Eye (tissue), 1 donor: ENCODE results near the gene RBMS2.
A peak's percentile ranks its signal among the peaks of the same experiment; 100 is the strongest.

Experiments used
- DNase-seq: peaks from one replicate; pipeline ENCODE4 v3.0.0-alpha.2; 2015

Gene RBMS2

DNA sequence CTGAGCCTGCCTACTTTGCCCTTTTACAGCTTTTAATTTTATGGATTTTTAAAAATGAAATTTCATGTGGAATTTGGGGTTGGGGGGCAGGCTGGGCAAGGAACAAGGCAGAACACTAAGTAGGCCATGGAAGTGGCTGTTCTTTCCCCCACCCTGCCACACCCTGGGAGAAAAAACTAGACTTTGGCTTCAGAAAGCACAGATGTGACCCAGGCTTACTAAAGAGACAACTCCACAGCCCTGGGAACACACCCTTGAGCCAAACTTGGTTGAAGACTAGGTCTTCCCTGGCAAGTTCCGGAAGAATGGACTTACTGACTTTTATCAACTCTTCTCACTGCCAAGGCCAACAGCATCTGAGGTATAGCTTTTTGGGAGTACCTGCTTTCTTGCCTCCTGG lies 68.2 kb downstream of the RBMS2 start:
- DNase-seq = no peak

DNA sequence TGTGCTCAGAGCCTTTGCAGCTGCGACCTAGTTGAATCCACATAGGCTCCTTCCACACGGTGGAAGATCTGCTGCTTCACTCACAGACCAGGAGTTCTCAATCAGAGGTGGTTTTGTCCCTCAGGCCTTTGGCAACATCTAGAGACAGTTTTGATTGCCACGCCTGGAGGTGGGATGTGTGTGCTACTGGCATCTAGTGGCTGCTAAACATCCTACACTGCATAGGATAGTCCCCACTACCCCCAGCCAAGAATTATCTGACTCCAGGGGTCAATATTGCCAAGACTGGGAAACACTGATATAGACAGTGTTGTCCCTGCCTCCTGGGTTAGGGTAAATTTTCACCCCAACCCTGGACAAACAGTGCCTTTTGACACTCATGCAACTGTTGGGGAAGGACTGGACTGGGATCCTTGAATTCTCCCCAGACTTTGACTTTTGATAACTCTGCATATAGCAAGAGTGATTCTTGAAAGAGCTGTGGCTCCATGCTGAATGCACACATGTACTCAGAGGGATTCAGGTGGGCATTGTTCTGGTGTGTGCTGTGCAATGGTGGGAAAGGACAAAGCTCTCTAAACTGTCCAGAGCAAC lies 68.7 kb downstream of the RBMS2 start:
- DNase-seq = no peak

DNA sequence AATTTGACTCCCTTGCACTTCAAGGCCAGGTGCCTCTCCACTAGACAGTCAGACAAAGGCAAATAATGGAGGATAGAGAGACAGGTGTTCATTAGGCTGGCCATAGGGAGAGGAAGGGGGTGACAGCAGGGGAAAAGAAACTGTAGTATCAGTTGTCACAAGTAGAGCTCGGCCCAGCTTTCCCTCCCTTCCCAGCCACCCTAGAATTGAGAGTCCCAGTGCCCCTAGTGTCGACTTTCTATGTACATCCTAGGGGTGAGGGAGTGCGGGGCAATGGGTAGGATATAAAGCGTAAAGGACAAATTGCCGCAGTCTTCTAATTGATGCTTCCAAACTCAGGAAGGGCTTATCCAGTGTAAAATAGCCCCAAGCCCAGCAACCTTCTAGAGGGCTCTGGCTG lies 69.5 kb downstream of the RBMS2 start:
- no peak for DNase-seq

DNA sequence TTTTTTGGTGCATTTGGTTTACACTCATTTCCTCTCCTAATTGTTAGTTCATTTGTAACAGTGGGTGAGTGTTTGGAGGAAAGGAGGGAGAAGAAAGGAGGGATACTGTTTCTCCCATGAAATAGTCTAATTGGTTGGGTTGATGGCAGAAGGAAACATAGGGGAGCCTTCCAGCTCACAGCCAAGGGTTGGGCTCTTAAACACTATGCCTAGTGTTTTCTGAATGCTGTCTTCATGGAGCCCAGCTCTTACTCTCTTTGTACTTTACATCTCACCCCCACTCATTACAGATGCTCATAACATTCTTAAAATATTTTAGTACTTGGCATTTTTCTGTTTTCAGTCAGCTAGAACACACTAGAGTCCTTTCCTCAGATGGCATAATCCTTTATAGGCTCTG lies 70.3 kb downstream of the RBMS2 start:
- no peak for DNase-seq

DNA sequence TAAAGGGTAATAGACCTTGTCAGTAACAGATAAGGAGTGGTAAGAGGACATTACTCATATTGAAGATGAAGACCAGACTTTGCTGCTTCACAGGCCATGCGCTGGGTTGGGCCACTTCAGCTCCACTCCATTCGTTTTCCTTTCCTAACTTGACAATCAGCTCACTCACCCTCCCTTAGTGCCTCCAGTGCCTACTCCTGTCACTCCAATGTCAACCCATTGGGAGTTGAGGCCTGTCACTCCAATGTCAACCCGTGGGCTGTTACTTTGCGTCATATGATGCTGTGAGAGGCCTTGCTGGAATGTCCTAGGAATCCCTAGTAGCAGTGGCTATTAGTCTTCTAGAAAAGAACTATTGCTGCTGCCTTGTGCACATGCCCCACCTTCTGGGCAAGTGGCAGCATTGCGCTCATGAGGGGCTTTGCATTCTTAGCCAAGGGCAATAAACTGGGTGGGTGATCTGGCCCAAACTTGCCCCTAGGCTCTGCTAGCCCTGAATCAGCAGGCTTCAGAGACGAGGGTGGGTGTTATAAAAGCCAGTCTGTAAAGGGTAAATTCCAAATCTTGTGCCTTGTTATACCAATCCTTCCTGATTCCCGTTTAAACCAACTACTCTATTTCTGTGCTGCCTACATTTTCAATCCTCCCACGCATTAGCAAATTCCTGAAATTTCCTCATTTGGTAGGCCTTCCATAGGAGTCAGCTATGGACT lies 72.4 kb downstream of the RBMS2 start:
- DNase-seq = peak; percentile 82

DNA sequence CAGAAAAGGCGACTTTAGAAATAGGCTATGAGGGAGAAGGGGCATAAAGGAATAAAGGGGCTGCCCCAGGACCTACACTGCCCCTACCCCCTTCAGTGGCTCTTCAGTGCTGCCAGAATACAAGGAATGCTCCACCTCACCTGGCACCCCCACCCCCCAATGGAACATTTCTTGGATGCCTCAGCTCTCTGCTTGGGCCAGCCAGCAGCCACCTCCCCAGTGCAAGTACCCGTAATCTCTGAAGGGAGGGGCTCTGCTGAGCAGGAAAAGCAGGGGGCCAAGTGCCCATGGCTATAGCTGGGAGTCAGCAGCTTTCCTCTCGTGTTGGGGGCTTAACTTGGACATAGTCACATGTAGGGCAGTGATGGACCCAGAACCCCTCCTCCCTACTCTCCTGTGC lies 75.2 kb downstream of the RBMS2 start:
- no peak for DNase-seq

DNA sequence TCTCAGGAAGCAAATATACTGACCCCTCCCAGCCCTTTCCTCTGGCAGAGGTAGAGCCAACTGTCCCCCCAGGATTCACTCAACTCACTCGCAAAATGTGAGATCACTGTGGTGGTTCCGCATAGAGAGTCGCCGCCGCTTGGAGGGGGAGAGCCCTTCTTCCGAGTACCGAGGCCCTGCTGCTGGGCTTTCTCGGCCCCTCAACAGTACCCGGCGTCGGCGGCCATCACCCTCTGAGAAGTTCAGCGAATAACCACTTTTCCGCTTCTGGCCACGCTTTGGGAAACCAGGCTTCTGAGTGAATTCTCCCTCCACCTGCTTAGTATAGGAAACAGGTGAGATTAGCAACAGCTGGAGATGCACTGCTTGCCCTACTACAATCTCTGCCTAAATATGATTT lies 77.4 kb downstream of the RBMS2 start:
- no peak for DNase-seq

DNA sequence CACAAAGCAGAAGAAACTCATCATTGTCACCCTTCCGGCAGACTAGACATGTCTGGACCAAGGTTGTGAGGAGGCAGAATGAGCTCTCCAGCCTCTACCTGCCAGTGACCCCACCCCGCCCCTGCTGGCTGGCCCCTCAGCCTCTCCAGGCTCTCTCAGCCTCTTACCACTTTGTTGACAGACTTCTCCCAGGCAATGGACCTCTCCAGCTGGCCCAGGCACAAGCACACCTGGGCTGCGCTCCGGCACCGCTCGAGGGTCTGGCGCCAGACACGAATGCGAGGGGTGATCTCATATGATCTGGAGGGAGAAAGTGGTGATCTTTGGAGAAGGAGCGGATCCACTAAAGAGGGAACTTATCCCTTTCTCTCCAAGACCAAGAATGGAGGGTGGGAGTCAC lies 78.2 kb downstream of the RBMS2 start:
- no peak for DNase-seq

DNA sequence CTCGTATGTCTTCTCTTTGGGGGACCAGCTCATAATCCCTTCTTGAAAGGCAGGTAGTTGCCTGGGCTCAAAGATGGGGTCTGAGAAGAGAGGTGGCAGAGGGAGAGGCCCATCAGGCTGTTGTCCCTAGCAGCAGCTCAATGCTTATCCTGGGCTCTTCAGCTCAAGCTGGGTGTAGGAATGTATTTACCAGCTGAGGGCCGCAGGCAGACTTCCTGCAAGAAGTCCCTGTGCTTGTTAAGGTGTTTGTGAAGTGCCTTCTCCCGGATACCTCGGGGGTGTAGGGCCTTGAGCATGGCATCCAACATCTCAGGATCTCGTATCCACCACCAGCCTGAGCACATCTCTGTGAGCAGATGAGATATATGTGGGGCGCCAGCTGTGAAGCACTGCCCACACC lies 79.1 kb downstream of the RBMS2 start:
- DNase-seq = no peak

DNA sequence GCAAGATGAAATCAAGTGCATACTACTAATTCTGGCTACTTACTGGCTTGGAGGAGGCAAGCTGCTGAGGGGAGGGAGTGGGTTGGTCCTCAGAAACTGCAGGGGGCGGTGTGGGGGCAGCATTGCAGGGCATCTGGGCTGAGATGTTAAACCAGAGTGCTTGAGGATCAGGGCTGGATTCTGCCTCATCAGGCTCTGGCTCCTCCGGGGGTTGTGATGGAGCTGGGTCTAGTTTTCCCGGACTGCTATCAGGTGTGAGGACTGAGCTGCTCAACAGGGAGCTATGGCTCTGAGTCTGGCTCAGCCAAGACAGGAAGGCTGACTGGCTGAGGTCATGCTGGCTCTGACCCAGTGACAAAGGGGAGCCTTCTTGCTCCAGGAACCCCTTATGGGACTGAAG lies 79.9 kb downstream of the RBMS2 start:
- DNase-seq = no peak

DNA sequence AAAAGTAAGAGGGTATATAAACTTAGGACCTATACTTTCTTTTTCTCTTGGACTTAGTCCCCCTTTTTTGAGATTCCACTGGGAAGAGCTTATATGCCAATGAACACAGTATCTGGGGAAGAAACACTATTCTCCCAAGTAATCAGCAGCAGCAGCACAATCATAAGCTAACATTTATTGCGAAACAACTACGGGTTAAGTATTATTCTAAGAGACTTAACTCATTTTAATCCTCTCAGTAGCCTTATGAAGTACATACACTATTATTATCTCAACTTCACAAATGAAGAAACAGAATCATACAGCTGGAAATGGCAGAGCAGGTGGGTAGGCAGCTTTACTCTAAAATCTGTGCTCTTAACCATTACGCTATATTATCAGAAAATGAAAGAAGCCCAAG lies 80.6 kb downstream of the RBMS2 start:
- no peak for DNase-seq

DNA sequence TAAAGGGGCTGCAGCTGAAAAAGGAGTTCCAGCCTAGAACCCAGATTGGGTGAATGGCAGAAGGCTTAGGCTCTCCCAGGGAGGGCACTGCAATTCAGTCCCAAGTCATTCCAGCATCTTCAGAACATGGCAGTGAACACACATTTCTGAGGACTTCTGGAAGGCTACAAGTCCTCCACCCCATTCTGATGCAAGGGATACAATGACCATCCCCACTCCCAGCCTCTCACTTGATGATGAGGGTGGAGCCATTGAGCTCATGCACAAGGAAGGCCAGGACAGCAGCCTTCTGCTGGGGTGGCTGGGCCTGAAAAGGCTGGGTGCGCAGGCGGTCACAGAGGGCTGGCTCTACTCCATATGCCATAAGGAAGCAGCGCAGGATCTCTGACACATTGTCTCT lies 82.7 kb downstream of the RBMS2 start:
- no peak for DNase-seq

DNA sequence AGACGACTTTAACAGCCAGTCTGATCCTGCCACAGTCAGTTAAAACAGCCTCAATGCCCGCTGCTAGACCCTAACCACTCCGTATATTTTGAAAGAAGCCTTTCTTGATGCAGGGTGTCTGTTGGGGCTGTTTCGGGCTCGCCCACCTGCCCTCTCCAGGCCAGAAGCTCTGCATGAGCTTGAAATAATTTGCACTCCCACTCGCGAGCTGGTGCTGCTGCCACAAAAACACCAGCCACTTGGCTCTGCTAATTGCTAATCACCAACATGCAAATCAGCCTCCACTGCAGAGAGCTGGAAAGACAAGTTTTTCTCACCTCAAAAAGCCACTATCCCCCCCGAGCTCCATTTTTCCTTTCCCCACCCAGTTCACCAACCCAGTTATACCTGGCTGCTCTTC lies 93.0 kb downstream of the RBMS2 start:
- no peak for DNase-seq

DNA sequence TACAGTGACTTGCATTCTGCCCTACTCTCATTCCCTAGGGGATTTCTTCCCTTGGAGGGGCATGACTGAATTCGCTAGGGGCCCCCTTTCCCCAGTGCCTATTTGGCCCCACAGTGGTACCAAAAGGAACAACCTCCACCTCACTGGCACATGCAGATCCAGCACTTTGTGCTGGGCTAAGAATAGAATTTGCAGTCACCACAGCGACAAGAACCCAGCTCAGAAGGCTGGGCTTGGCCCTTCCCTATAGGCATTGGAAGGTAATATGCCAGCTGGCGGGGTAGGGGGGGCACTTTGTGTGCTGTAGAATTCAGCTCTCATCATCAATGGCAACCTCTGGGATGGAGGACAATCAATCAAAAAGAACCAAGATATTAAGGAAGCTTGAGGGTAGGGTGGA lies 94.6 kb downstream of the RBMS2 start:
- no peak for DNase-seq

DNA sequence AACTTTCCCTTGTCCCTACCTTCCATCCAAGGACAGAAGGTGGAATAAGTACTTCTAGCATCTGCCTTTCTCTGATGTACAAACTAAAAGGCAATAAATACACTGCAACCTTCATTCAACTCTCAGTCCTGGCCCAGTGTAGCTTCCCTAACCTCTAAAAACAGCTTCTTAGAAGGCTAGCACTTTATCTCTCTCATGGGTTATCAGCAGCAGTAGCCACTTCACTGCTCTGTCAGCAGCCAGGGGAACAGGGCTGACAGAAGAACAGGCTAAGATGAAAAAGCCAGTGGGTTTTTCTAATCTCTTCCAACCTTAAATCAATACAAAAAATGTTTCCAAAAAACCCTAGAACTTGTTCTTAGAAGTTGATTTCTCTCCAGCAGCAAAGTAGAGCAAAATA lies 95.3 kb downstream of the RBMS2 start:
- no peak for DNase-seq

DNA sequence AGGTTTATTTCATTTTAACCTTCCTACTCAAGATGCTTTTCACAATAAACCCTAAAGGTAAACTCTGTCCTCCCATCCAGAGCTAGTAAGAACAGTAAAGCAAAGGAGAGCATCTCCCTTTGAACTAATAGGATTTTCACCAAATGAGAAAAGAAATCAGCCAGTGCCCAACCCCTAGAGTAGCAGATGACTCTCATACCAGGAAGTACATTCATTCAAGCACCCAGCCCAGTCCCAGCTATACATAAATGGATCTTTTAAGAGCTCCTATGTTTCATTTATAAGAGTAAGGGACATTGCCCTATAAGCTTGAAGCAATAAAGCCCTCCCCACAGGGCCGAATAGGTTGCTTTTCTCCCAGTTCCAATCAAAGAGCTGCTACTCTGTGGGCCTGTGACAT lies 100.9 kb downstream of the RBMS2 start:
- DNase-seq = no peak

DNA sequence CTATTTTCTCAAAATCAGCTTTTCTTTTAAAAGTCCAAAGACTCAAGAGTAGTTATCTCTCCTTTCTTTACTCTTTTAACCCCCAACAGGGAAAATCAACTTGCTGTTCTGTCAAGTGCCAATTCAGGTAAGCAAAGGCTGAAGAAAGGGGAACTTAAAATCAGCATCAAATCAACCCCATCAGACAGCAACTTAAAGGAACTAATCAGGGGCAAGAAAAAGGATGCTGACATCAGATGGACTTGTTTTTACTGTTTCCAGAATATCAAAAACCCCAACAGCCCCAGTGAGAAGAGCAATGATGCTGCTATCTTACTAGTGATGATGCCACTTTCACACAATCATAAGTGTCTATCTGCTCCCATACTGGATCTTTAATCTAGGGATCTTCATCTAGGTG lies 105.1 kb downstream of the RBMS2 start:
- no peak for DNase-seq

DNA sequence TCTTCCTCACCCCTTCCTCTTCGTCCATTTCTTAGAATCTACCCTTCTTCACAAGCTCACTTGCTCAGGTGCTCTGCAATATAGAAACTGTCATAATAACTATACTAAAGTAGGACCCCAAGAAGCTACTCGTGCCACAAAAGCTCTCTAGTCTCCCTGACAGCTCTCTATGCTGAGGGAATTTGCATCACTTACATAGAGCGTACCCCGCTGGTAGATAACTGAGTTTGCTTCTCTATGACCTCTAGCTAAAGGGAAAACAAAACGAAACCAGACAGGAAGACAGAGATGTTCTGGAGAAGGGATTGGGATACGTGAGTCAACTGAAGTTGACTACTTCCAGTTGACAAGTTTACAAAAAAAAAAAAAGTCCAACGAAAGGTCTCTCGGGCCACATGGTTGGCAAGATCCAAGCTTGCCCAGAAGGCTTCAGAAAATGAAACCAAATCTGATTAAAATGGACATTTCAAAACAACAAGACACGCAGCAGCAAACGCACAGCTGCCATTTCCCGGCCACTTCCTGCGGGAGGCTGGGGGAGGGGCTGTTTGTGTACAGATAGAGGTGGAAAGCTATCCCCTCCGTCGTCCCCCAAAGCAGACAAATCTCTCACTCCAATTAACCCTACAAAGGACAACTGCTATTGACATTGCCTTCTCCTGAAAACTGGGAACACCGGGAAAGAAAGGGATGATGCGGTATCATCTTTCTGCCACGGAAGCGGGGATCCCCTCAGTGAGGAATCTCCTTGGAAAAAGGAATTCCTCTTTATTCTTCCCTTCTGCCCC lies 107.2 kb downstream of the RBMS2 start:
- peak; percentile 81 for DNase-seq

DNA sequence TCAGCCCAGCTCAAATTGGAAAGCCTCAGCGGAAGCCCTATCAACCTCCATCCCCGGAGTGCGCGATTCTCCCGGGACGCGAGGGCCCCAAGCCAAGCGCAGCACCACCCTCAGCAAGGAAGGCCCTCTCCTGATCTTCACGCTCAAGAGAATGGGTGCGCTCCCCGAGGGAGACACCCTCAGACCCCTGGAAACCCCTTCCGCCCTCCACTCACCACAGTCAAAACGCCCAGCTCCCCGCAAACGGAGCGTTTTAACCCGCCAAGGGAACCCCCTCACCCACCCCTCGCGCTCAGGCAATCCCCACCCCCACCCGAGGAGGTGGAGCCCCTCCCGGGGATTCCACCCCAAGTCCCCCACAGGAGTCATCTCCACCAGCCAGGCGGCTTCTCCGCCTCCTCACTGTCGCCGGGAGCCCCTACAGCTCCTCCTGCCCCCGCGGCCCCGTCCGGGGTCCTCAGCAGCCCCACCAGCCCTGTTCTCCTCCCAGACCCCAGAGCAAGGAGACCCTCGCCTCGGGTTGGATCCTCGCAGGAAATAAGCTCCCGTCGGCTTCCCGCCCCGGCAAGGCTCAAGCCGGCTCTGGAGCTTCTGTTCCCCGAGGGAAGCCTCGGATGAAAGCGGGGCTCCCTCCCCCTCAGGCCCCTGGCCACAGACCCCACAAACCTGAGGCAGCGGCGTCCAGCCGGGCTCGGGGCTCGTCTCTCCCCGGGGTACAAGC lies 108.0 kb downstream of the RBMS2 start:
- DNase-seq = no peak

DNA sequence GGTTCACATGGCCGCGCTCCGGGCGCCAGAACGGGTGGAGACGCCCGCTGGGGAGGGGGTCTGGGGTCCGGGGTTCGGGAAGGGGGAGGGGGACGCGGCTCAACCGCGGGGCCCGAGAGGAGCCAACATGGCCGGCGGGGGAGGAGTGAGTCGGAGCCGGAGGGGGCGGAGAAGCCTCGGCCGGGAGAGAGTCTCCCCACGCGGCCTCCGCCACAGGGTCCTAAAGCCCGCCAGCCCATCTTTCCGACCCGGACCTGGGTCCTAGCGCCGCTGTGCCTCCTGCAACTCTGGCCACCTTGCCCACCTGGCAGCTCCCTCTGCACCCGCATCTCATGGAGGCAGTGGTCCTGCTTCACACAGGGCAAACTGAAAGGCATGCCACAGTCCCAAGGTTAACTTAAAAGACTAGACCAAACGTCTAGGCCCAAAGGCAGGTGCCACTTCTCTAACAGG lies 108.6 kb downstream of the RBMS2 start, which contains the start of gene BAZ2A:
Gene BAZ2A (minus strand): TSS at position 147 of the 453 bp plus-strand sequence. CDS start 12,796 bp downstream, outside the sequence.
- peak; percentile 96 for DNase-seq

DNA sequence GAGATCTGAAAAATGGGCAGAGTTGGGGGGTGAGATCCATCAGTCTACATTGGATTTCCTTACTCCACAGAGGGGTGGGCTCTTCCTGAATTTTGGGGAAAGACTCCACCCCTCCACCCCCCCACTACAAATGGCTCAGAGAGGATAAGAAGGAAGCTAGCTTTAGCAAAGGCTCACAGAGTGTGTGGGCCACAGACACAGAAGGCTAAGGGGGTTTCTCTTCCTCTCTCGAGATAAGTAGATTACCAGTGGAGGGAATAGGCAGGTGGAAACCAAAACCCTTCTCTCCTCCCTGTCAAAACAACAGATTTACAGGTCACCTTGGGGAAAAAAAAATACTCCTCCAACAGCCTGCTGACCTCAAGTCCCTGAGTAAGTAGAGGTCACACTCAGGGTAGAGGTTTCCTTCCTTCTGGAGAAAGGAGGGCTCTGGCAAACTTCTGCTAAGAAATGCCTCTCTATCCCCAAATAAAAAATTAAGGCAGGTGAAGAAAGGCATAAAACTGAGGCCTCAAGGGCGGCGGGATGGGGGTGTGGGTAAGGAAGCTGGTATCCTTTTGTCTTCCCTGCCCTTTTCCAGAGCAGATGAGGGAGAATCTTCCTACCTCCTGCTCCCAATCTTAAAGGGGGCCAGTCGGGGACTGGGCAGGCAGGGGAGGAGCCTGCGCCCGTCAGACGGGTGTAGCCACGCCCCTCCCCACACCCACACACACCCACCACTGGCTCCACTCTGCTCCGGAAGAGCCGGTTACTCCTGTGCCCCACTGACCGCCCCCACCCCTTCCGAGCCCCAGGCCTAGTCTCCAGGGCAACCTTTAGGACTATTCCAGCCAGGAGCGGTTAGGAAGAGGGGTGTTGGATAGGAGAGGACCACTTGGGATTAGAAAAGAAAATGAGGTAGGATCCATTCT lies 110.4 kb downstream of the RBMS2 start:
- DNase-seq = peak; percentile 73
